Tibial artery (tissue), 4 donors: ENCODE measurements around the gene VENTX.

ENCODE experiments used
- DNase-seq, 2 donors: peaks; one replicate each; pipeline ENCODE4 v3.0.0-alpha.2; 2019
- H3K27ac ChIP-seq, 2 donors: fragments of 200-600 bp; sonication (generic) in 1 of 2; 1 replicate in 1 of 2; 2 replicates in 1 of 2; pipeline ENCODE4 v1.5.1; 2018 to 2019; ENCODE audit warnings: mild to moderate bottlenecking in 1 of 2
- H3K27me3 ChIP-seq, 2 donors: fragments of 200-600 bp; sonication (generic) in 1 of 2; one replicate each; pipeline versions ENCODE4 v1.5.1 to v1.6.0; 2016 to 2019
- H3K36me3 ChIP-seq, 3 donors: fragments of 200-600 bp; sonication (generic) in 2 of 3; one replicate each; pipeline ENCODE4 v1.5.1; 2016 to 2019; ENCODE audit warnings: mild to moderate bottlenecking in 2 of 3
- H3K4me1 ChIP-seq, 4 donors: fragments of 200-600 bp; sonication (generic) in 2 of 4; 1 replicate in 3 of 4; 2 replicates in 1 of 4; pipeline ENCODE4 v1.5.1; 2016 to 2019
- H3K4me3 ChIP-seq, 2 donors: fragments of 200-600 bp; sonication (generic) in 1 of 2; 1 replicate in 1 of 2; 2 replicates in 1 of 2; pipeline ENCODE4 v1.5.1; 2018 to 2019; ENCODE audit warnings: mild to moderate bottlenecking in 2 of 2
- H3K9me3 ChIP-seq, 3 donors: fragments of 200-600 bp; sonication (generic) in 1 of 3; one replicate each; pipeline ENCODE4 v1.5.1; 2016 to 2019
- intact Hi-C: fragments of 100-400 bp; cut with DNase I; formaldehyde crosslinking; loops from one replicate; pipeline ENCODE4 v1.15.0; 2023; ENCODE audit warnings: low total_unique reads
- TF ChIP-seq, protein P1 (sequence below), 2 experiments: fragments of 200-600 bp in 1 of 2; fragments of 450-650 bp in 1 of 2; IDR thresholded peaks; one replicate each; pipeline ENCODE4 v1.5.1; 2017 to 2019; ENCODE audit warnings: antibody characterized with exemption in 2 of 2, mild to moderate bottlenecking in 1 of 2, moderate library complexity in 1 of 2

VENTX gene

DNA sequence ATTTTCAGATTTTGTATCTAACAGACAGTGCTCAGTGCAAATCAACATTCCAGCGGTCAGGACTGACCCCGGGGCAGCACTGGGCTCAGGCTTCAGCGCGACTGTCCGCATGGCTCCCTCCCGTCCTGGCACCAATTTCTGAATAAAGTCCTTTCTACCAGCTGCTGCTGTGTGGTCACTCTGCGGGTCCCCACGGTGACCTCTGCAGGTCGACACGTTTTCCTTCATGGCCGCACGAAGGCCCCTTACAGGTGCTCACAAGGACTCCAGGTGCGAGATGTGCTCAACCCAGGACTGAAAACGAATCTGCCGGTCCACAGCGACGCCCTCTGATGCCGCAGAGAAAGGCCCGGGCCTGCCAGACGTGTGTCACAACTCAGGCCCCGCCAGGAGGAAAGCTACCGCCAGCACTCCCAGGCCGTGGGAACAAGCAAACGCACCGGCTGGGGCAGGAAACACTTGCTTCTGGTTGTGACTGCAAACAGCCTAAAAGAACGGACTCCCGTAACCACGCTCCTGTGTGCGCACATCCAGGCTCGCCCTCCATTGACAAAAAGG lies 11.3 kb upstream of the VENTX start:
- intact Hi-C loops: no loop called here
- H3K4me3 ChIP-seq: no peak overlapping the region
- peaks cover 0 to 73% of the 10 kb centered on the region in 2 donors for H3K27me3 ChIP-seq
- TF ChIP-seq, protein P1, sequence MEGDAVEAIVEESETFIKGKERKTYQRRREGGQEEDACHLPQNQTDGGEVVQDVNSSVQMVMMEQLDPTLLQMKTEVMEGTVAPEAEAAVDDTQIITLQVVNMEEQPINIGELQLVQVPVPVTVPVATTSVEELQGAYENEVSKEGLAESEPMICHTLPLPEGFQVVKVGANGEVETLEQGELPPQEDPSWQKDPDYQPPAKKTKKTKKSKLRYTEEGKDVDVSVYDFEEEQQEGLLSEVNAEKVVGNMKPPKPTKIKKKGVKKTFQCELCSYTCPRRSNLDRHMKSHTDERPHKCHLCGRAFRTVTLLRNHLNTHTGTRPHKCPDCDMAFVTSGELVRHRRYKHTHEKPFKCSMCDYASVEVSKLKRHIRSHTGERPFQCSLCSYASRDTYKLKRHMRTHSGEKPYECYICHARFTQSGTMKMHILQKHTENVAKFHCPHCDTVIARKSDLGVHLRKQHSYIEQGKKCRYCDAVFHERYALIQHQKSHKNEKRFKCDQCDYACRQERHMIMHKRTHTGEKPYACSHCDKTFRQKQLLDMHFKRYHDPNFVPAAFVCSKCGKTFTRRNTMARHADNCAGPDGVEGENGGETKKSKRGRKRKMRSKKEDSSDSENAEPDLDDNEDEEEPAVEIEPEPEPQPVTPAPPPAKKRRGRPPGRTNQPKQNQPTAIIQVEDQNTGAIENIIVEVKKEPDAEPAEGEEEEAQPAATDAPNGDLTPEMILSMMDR (IDR thresholded peaks at IDR 0.05): no peak
- H3K27ac ChIP-seq: no peak overlapping the region
- DNase-seq: no peak
- H3K9me3 ChIP-seq: no peaks in the 10 kb centered on the region
- H3K36me3 ChIP-seq: no peaks in the 10 kb centered on the region
- H3K4me1 ChIP-seq: peaks cover 0 to 18% (median 9%) of the 10 kb centered on the region in 4 donors

DNA sequence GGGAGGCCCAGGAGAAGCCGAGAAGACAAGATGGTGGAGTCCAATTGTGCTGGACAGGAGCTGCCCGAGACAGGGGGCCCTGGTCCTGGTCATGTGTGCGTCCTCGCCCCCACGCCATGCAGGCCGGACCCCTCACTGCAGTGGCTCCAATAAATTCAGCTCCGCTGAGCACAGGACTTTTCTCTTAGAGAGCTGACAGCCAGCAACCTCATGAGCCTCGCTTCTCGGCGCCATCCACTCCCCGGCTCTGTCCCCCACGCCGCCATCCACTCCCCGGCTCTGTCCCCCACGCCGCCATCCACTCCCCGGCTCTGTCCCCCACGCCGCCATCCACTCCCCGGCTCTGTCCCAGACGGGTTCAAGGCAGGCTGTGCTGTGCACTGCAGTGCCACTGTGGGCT lies 10.4 kb upstream of the VENTX start:
- peaks cover 0 to 18% (median 9%) of the 10 kb centered on the region in 4 donors for H3K4me1 ChIP-seq
- H3K27me3 ChIP-seq: peaks cover 0 to 80% of the 10 kb centered on the region in 2 donors
- H3K9me3 ChIP-seq: no peaks in the 10 kb centered on the region
- intact Hi-C loops: no loop called here
- no peak overlapping the region for H3K4me3 ChIP-seq
- H3K27ac ChIP-seq: no peak overlapping the region
- TF ChIP-seq, protein P1 (IDR thresholded peaks at IDR 0.05): no peak
- H3K36me3 ChIP-seq: no peaks in the 10 kb centered on the region
- no peak for DNase-seq

DNA sequence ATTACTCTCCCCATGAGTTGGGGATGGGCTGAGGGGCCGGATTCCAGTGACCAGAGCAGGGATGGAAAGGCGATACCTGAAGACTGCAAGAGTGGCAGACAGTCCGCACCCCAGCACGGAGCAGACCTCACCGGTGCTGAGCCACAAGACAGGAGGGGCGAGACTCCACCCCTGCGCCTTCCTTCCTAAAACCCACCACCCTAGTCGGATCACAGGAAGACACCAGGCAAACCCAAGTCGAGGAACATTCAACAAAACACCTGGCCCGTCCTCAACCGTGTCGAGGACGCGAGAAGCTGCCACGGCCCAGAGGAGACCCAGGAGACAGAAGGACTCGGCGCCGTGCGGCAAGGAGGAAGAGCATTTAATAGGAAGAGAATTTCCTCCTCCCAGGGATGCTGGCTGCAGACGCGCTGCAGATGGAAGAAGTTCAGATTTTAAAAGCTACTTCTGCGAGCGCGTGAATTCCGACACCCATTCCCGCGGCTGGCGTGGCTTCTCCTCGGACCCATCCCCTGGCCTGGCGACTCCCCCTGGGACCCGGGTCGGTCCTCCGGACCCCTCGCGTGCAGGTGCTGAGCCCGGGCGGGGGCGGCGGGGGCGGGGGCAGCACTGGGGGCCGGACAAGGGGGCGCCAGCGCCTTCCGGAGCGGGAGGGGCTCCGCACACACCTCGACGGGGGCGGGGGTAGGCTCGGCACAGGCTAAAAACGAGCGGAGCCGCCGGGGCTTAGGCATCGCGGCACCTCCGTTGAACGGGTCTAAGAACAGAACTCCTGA lies 8.2 kb upstream of the VENTX start:
- Histone ChIP-seq H3K4me1 (peaks cover 0 to 18% (median 9%) of the 10 kb centered on the region in 4 donors), H3K27me3 (peaks cover 0 to 93% of the 10 kb centered on the region in 2 donors), H3K36me3 (no peaks in the 10 kb centered on the region), H3K27ac (no peak overlapping the region), H3K4me3 (no peak overlapping the region), H3K9me3 (peaks cover 0 to 4% (median 0%) of the 10 kb centered on the region in 3 donors)
- DNase-seq: no peak
- TF ChIP-seq, protein P1 (IDR thresholded peaks at IDR 0.05): no peak
- intact Hi-C loops: no loop called here

DNA sequence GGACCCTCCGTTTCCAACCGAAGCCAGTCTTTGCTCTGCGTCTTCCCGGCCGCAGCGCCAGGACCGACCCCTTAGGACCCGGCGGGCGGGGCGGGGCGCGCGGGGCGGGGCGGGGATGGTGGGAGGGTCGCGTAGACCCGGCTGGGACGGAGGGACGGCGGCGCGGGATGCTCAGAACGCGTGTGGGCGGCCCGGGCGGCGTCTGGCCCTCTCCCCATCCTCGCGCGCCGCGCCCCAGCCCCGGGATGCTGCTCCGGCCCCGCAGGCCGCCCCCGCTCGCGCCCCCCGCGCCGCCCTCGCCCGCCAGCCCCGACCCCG lies 7.7 kb upstream of the VENTX start, which contains the start of gene UTF1:
TSS of gene UTF1 (plus strand) at position 174 of the 318 bp plus-strand sequence. CDS start at position 246, 72 bp downstream.
- peaks cover 0 to 4% (median 0%) of the 10 kb centered on the region in 3 donors for H3K9me3 ChIP-seq
- H3K27me3 ChIP-seq: peaks cover 0 to 88% of the 10 kb centered on the region in 2 donors
- H3K36me3 ChIP-seq: no peaks in the 10 kb centered on the region
- H3K27ac ChIP-seq: no peak within 1 kb of the TSS
- H3K4me3 ChIP-seq: no peak within 1 kb of the TSS
- intact Hi-C loops: no loop called here
- H3K4me1 ChIP-seq: peaks cover 0 to 18% (median 9%) of the 10 kb centered on the region in 4 donors
- no peak for DNase-seq
- TF ChIP-seq, protein P1 (IDR thresholded peaks at IDR 0.05): no peak

DNA sequence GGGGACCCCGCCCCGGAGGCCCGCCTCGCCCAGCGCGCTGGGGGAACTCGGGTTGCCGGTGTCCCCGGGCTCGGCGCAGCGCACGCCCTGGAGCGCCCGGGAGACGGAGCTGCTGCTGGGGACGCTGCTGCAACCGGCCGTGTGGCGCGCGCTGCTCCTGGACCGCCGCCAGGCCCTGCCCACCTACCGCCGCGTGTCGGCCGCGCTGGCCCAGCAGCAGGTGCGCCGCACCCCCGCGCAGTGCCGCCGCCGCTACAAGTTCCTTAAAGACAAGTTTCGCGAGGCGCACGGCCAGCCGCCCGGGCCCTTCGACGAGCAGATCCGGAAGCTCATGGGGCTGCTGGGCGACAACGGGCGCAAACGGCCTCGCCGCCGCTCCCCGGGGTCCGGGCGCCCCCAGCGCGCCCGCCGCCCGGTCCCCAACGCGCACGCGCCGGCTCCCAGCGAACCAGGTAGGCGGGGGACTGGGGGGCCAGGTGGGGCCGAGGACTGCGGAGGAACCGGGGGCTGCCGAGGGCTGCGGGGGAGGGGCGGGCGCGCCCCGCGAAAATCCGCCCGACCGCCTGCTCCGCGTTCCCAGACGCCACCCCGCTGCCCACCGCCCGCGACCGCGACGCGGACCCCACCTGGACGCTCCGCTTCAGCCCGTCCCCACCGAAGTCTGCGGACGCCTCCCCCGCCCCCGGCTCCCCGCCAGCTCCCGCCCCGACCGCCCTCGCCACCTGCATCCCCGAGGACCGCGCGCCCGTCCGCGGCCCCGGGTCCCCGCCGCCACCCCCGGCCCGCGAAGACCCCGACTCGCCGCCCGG lies 7.1 kb upstream of the VENTX start:
- no peak for DNase-seq
- peaks cover 0 to 4% (median 0%) of the 10 kb centered on the region in 3 donors for H3K9me3 ChIP-seq
- H3K36me3 ChIP-seq: no peaks in the 10 kb centered on the region
- TF ChIP-seq, protein P1 (IDR thresholded peaks at IDR 0.05): no peak
- no peak overlapping the region for H3K4me3 ChIP-seq
- H3K27ac ChIP-seq: no peak overlapping the region
- H3K4me1 ChIP-seq: peaks cover 0 to 22% (median 9%) of the 10 kb centered on the region in 4 donors
- intact Hi-C loops: no loop called here
- H3K27me3 ChIP-seq: peaks cover 0 to 89% of the 10 kb centered on the region in 2 donors
